SK-N-SH treated with all-trans-retinoic acid at 6 μM for 48 hours (cell line): ENCODE data around the gene ZNF783.

ENCODE experiments used
- ATAC-seq: fragments of 200-7000 bp; cut with Tn5 transposase; 3 replicates; pipeline ENCODE4 v1.9.1; 2020; ENCODE audit warnings: mild to moderate bottlenecking, moderate library complexity
- BACH2 ChIP-seq: fragments of 250-450 bp; sonication (Bioruptor Pico); IDR thresholded peaks from 2 replicates; pipeline ENCODE4 v1.9.0; 2021; ENCODE audit warnings: mild to moderate bottlenecking, borderline replicate concordance
- ESRRG ChIP-seq: fragments of 250-450 bp; sonication (Bioruptor Pico); IDR thresholded peaks from 2 replicates; pipeline ENCODE4 v1.6.1; 2021; ENCODE audit warnings: mild to moderate bottlenecking
- GLIS3 ChIP-seq: fragments of 250-450 bp; sonication (Bioruptor Pico); IDR thresholded peaks from 2 replicates; pipeline ENCODE4 v1.5.0; 2020; ENCODE audit warnings: mild to moderate bottlenecking, moderate library complexity
- OSR1 ChIP-seq: fragments of 250-450 bp; sonication (Bioruptor Pico); IDR thresholded peaks from 2 replicates; pipeline ENCODE4 v1.8.0; 2022; ENCODE audit warnings: moderate library complexity, mild to moderate bottlenecking, inconsistent platforms
- POU6F1 ChIP-seq: fragments of 250-450 bp; sonication (Bioruptor Pico); IDR thresholded peaks from 2 replicates; pipeline ENCODE4 v1.8.0; 2021; ENCODE audit warnings: low read depth, mild to moderate bottlenecking, moderate library complexity, borderline replicate concordance
- PPARA ChIP-seq: fragments of 250-450 bp; sonication (Bioruptor Pico); IDR thresholded peaks from 2 replicates; pipeline ENCODE4 v1.5.0; 2020; ENCODE audit warnings: mild to moderate bottlenecking, borderline replicate concordance
- RARB ChIP-seq: fragments of 250-450 bp; sonication (Bioruptor Pico); IDR thresholded peaks from 2 replicates; pipeline ENCODE4 v1.8.0; 2021; ENCODE audit warnings: mild to moderate bottlenecking, moderate library complexity
- SNAI2 ChIP-seq: fragments of 250-450 bp; sonication (Bioruptor Pico); IDR thresholded peaks from 2 replicates; pipeline ENCODE4 v1.5.0; 2020; ENCODE audit warnings: mild to moderate bottlenecking, moderate library complexity
- TCF4 ChIP-seq: fragments of 250-450 bp; sonication (Bioruptor Pico); IDR thresholded peaks from 2 replicates; pipeline ENCODE4 v1.8.0; 2021; ENCODE audit warnings: mild to moderate bottlenecking, moderate library complexity, borderline replicate concordance
- TOX ChIP-seq: fragments of 250-450 bp; sonication (Bioruptor Pico); IDR thresholded peaks from 2 replicates; pipeline ENCODE4 v1.8.0; 2021; ENCODE audit warnings: mild to moderate bottlenecking, moderate library complexity, borderline replicate concordance
- ZC3H10 ChIP-seq: fragments of 250-450 bp; sonication (Bioruptor Pico); IDR thresholded peaks from 2 replicates; pipeline ENCODE4 v1.5.1; 2021; ENCODE audit warnings: mild to moderate bottlenecking, moderate library complexity
- ZFP3 ChIP-seq: fragments of 250-450 bp; sonication (Bioruptor Pico); IDR thresholded peaks from 2 replicates; pipeline ENCODE4 v1.5.0; 2020; ENCODE audit warnings: mild to moderate bottlenecking, moderate library complexity
- ZFP30 ChIP-seq: fragments of 450-650 bp; formaldehyde crosslinking; IDR thresholded peaks from 2 replicates; pipeline ENCODE4 v1.5.0; 2022; ENCODE audit warnings: mild to moderate bottlenecking, moderate library complexity
- ZNF565 ChIP-seq: fragments of 450-650 bp; formaldehyde crosslinking; conservative IDR thresholded peaks from 2 replicates; pipeline ENCODE4 v1.5.0; 2020; ENCODE audit warnings: low read depth, mild to moderate bottlenecking, moderate library complexity
- ZNF70 ChIP-seq: fragments of 450-650 bp; formaldehyde crosslinking; IDR thresholded peaks from 2 replicates; pipeline ENCODE4 v1.5.0; 2020; ENCODE audit warnings: mild to moderate bottlenecking, moderate library complexity
- ZNF8 ChIP-seq: fragments of 450-650 bp; formaldehyde crosslinking; IDR thresholded peaks from 2 replicates; pipeline ENCODE4 v1.5.0; 2020; ENCODE audit warnings: mild to moderate bottlenecking, moderate library complexity
- TF ChIP-seq, protein P1 (sequence below): fragments of 250-450 bp; sonication (Bioruptor Pico); IDR thresholded peaks from 2 replicates; pipeline ENCODE4 v1.5.1; 2020; ENCODE audit warnings: low read depth, mild to moderate bottlenecking, moderate library complexity
- TF ChIP-seq, protein P2 (sequence below): fragments of 250-450 bp; sonication (Bioruptor Pico); IDR thresholded peaks from 2 replicates; pipeline ENCODE4 v1.5.1; 2021; ENCODE audit warnings: mild to moderate bottlenecking, moderate library complexity
- TF ChIP-seq, protein P3 (sequence below): fragments of 250-450 bp; sonication (Bioruptor Pico); IDR thresholded peaks from 2 replicates; pipeline ENCODE4 v1.8.0; 2020; ENCODE audit warnings: mild to moderate bottlenecking, moderate library complexity, borderline replicate concordance
- TF ChIP-seq, protein P4 (sequence below): fragments of 250-450 bp; sonication (Bioruptor Pico); IDR thresholded peaks from 2 replicates; pipeline ENCODE4 v1.5.0; 2020; ENCODE audit warnings: mild to moderate bottlenecking, moderate library complexity

Gene ZNF783

GRCh38 chr7:149313981-149314380, 52.0 kb downstream of the ZNF783 start:
- TF ChIP-seq ZFP3 (no peak), PPARA (CRISPR knock-in tag) (no peak), ZC3H10 (CRISPR knock-in tag) (no peak), OSR1 (CRISPR knock-in tag) (no peak), ZNF565 (CRISPR knock-in tag) (no peak), TCF4 (CRISPR knock-in tag) (no peak), ZFP30 (CRISPR knock-in tag) (no peak), POU6F1 (CRISPR knock-in tag) (no peak), GLIS3 (CRISPR knock-in tag) (no peak), BACH2 (CRISPR knock-in tag) (no peak), RARB (CRISPR knock-in tag) (no peak), ZNF8 (CRISPR knock-in tag) (no peak)
- TF ChIP-seq, protein P1, sequence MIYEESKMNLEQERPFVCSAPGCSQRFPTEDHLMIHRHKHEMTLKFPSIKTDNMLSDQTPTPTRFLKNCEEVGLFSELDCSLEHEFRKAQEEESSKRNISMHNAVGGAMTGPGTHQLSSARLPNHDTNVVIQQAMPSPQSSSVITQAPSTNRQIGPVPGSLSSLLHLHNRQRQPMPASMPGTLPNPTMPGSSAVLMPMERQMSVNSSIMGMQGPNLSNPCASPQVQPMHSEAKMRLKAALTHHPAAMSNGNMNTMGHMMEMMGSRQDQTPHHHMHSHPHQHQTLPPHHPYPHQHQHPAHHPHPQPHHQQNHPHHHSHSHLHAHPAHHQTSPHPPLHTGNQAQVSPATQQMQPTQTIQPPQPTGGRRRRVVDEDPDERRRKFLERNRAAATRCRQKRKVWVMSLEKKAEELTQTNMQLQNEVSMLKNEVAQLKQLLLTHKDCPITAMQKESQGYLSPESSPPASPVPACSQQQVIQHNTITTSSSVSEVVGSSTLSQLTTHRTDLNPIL (CRISPR knock-in tag), result no peak
- TF ChIP-seq, protein P2, sequence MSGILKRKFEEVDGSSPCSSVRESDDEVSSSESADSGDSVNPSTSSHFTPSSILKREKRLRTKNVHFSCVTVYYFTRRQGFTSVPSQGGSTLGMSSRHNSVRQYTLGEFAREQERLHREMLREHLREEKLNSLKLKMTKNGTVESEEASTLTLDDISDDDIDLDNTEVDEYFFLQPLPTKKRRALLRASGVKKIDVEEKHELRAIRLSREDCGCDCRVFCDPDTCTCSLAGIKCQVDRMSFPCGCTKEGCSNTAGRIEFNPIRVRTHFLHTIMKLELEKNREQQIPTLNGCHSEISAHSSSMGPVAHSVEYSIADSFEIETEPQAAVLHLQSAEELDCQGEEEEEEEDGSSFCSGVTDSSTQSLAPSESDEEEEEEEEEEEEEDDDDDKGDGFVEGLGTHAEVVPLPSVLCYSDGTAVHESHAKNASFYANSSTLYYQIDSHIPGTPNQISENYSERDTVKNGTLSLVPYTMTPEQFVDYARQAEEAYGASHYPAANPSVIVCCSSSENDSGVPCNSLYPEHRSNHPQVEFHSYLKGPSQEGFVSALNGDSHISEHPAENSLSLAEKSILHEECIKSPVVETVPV, result no peak
- no peak for ATAC-seq

- TF ChIP-seq, protein P2, result no peak
- no peak for TF ChIP-seq GLIS3 (CRISPR knock-in tag)
- TF ChIP-seq SNAI2 (CRISPR knock-in tag), result no peak
- TF ChIP-seq ZNF70 (CRISPR knock-in tag), result no peak
- TF ChIP-seq, protein P3, sequence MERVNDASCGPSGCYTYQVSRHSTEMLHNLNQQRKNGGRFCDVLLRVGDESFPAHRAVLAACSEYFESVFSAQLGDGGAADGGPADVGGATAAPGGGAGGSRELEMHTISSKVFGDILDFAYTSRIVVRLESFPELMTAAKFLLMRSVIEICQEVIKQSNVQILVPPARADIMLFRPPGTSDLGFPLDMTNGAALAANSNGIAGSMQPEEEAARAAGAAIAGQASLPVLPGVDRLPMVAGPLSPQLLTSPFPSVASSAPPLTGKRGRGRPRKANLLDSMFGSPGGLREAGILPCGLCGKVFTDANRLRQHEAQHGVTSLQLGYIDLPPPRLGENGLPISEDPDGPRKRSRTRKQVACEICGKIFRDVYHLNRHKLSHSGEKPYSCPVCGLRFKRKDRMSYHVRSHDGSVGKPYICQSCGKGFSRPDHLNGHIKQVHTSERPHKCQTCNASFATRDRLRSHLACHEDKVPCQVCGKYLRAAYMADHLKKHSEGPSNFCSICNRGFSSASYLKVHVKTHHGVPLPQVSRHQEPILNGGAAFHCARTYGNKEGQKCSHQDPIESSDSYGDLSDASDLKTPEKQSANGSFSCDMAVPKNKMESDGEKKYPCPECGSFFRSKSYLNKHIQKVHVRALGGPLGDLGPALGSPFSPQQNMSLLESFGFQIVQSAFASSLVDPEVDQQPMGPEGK (CRISPR knock-in tag), result no peak
- no peak for TF ChIP-seq OSR1 (CRISPR knock-in tag)
- no peak for ATAC-seq
Observed at GRCh38 chr7:149316606-149317005, 54.6 kb downstream of the ZNF783 start.

DNA sequence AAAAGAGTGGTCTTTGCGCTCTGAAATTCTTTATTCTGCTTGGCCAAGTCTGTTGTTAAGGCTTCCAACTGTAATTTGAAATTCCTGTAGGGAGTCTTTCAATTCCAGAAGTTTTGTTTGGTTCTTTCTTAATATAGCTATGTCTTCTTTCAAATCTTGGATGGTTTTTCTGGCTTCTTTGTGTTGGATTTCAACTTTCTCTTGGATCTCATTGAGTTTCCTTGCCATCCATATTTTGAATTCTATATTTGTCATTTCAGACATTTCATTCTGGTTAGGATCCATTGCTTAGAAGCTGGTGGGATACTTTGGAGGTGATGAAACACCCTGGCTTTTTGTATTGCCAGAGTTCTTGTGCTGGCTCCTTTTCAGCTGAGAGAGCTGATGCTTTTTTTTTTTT, 55.5 kb downstream of the ZNF783 start:
- TF ChIP-seq ZNF8 (CRISPR knock-in tag), result no peak
- no peak for TF ChIP-seq GLIS3 (CRISPR knock-in tag)
- no peak for TF ChIP-seq ESRRG (CRISPR knock-in tag)
- no peak for TF ChIP-seq RARB (CRISPR knock-in tag)
- TF ChIP-seq POU6F1 (CRISPR knock-in tag), result no peak
- no peak for TF ChIP-seq TOX (CRISPR knock-in tag)
- TF ChIP-seq, protein P4, sequence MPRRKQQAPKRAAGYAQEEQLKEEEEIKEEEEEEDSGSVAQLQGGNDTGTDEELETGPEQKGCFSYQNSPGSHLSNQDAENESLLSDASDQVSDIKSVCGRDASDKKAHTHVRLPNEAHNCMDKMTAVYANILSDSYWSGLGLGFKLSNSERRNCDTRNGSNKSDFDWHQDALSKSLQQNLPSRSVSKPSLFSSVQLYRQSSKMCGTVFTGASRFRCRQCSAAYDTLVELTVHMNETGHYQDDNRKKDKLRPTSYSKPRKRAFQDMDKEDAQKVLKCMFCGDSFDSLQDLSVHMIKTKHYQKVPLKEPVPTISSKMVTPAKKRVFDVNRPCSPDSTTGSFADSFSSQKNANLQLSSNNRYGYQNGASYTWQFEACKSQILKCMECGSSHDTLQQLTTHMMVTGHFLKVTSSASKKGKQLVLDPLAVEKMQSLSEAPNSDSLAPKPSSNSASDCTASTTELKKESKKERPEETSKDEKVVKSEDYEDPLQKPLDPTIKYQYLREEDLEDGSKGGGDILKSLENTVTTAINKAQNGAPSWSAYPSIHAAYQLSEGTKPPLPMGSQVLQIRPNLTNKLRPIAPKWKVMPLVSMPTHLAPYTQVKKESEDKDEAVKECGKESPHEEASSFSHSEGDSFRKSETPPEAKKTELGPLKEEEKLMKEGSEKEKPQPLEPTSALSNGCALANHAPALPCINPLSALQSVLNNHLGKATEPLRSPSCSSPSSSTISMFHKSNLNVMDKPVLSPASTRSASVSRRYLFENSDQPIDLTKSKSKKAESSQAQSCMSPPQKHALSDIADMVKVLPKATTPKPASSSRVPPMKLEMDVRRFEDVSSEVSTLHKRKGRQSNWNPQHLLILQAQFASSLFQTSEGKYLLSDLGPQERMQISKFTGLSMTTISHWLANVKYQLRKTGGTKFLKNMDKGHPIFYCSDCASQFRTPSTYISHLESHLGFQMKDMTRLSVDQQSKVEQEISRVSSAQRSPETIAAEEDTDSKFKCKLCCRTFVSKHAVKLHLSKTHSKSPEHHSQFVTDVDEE (CRISPR knock-in tag), result no peak
- TF ChIP-seq SNAI2 (CRISPR knock-in tag), result no peak
- no peak for TF ChIP-seq ZC3H10 (CRISPR knock-in tag)
- no peak for TF ChIP-seq ZNF565 (CRISPR knock-in tag)
- no peak for ATAC-seq
